SK-N-MC (cell line): ENCODE data around the gene FAM20C.

Source experiments
- EZH2 ChIP-seq: fragments of 200-600 bp; sonication (generic); IDR thresholded peaks from one replicate; pipeline ENCODE4 v1.6.1; 2017; ENCODE audit warnings: antibody characterized with exemption
- POLR2AphosphoS5 ChIP-seq: IDR thresholded peaks from 2 replicates; pipeline ENCODE4 v1.6.1; 2012; ENCODE audit warnings: mild to moderate bottlenecking, low read depth, low read length, borderline replicate concordance

DNA sequence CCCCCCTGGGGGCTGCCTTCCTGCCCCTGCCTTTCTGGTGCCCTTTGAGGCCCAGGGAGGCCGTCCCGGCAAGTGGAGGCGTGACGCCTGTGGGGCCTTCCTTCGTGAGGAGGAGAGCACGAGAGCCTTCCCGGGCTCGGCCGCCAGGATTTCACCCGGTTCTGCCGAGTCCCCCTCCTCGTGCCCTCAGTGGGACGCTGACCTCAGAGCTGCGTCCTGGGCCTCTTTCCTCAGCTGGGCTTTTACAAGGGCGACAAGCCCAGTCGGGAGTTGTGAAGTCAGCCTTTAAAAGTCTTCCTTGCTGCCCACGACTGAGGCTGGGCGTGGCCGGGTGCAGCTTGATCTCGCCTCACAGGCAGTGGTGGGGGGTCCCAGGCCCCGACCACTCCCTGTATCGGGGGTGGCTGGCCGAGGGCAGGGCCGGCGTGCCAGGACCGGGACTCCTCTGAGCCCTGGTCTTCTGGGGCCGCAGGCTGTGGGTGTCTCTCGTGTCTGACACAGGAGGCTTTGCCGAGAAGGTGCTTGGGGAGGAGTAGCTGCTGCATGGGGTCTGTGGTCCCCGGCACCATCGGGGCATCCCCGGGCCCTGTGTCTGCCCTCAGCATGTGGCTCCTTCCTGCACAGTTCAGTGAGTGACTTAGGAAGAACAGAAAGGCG lies 41.8 kb downstream of the FAM20C start:
- TF ChIP-seq EZH2 (no peak), POLR2AphosphoS5 (no peak)
